ENCODE data around the gene NONO.
"Not testable (repeated sequence)": the region's sequence is repeated elsewhere in the genome, so short reads cannot be mapped to it uniquely, and the experiment has no call there.

NONO gene, protein sequence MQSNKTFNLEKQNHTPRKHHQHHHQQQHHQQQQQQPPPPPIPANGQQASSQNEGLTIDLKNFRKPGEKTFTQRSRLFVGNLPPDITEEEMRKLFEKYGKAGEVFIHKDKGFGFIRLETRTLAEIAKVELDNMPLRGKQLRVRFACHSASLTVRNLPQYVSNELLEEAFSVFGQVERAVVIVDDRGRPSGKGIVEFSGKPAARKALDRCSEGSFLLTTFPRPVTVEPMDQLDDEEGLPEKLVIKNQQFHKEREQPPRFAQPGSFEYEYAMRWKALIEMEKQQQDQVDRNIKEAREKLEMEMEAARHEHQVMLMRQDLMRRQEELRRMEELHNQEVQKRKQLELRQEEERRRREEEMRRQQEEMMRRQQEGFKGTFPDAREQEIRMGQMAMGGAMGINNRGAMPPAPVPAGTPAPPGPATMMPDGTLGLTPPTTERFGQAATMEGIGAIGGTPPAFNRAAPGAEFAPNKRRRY

DNA sequence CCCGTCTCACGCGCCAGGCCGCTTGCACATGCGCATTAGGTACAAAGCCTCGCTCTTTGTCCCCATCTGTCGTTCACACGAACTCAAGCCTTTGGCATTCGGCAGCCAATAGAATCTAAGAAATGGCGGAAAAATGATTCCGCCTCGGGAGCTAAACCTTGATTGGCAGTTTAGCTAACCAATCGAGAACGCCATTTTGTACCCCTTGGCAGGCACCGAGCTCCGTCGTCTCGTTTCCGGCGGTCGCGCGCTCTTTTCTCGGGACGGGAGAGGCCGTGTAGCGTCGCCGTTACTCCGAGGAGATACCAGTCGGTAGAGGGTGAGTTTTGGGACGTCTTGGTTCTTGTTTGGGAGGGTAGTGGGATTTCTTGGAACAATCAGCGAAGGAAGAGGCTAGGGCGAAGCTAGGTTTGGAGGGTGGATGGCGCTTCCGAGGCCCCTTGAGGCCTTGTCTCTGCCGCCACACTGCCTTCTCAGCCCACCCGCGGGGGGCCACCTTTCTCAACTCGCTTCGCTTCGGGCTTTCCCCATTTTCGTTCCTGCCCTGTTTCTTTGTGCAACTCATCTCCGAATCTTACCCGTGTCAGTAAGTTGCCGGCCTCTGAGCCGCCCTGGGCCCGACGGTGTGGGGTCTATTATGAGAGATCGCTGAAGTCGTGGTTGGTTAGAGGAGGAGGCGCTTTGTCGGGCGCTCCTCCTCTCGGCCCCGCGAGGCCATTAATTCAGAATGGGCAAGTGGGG is at the start of gene NONO:
TSS of gene NONO (plus strand) at position 233 of the 741 bp plus-strand sequence. CDS start 7,003 bp downstream, outside the sequence.
- DNase-seq = peak; percentile 70 to 75

DNA sequence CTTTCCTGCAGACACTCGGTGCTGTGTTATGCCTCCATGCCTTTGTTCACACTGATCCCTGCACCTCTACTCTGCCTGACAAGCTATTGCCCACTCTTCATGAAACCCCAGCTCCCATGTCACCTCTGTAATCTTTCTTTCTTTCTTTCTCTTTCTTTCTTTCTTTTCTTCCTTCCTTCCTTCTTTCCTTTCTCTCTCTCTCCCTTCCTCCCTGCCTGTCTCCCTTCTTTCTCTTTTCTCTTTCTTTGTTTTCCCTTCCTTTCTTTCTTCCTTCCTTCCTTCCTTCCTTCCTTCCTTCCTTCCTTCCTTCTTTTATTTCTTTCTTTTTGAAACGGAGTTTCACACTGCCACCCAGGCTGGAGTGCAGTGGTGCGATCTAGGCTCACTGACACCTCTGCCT is 48.0 kb upstream of the NONO start:
- DNase-seq = no peak

DNA sequence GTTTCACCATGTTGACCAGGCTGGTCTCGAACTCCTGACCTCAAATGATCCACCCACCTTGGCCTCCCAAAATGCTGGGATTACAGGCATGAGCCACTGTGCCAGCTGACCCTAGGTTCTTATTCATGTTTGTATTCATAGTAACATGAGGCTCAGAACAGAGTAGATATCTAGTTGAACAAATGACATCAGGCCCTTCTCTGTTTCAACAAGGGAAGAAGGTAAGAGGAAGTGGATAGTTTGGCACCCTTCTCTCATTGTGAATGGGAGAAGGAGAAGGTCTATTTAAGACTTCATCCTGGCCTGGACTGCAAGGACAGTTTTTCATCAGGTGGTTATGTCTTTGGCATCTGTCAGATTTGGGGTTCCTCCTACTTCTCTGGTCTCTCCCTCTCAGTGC is 46.6 kb upstream of the NONO start:
- DNase-seq = no peak

DNA sequence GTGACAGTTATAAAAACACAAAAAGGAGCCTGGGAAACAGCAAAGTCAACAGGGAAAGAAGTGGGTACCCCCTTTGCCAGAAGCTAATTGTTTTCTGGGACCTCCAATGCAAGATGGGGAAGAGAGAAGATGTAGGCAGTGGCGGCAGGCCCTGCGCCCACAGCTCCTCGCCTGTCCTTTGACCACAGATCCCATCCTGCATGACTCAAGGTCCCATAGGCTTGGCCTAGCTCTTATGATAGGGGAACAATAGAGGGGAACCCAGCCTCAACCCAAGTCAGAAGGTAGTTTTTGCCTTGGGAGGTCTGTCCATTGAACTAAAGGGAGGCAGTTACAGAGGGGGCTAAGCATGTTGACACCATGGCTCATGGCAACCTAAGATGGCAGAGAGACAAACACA is 43.7 kb upstream of the NONO start:
- DNase-seq = no peak

DNA sequence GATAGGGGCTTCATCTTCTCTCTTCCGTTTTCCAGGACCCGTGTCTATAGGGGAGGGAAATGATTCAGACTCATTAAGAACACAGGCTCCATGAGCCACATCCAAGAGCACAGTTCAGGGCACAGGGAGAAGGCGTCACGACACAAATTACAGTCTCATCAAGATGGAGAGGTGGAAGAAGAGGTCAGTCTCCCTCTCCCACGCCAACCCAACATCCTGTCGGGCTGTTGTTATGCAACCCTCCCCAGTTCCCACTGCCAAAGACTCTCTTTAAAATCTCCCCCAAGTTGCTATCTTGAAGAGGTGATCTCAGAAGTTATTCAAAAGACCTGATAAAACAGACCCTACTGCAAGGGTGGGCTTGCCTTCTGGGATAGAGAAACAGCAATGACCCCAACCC is 42.1 kb upstream of the NONO start:
- no peak for DNase-seq

DNA sequence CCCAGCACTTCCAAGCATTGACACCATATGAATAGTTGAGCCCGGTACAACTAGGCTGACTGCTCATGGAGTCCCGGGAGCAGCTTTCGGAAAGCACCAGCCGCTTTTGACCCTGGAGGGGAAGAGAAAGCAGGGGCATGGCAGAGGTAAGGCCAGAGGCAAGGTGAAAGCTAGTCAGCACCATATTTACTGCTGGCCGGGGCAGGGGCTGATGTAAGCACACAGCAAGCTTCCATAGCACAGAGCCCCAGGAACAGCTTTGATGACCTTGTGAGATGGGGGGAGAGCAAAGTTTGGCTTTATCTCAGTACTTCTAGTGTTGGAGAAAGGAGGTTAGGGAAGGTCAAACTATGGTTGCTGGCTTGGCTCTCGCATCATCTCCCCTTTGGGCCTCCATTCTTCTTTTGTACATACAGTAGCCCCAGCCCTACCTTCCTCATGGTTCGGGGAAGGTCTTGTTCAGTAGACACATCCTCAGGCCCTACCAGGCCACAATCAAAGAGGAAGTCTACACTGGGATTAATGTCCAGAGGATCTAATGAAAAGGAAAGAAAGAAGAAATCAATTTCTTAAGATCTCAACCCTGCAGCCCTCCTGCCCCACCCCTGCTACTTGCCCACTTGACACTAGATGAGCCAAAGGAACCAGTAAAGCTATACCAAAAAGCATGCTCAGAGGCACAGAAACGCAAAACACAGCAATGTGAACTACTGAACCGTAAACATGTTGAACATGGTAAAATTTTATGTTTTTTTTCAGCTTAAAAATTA is 38.9 kb upstream of the NONO start:
- DNase-seq = no peak

DNA sequence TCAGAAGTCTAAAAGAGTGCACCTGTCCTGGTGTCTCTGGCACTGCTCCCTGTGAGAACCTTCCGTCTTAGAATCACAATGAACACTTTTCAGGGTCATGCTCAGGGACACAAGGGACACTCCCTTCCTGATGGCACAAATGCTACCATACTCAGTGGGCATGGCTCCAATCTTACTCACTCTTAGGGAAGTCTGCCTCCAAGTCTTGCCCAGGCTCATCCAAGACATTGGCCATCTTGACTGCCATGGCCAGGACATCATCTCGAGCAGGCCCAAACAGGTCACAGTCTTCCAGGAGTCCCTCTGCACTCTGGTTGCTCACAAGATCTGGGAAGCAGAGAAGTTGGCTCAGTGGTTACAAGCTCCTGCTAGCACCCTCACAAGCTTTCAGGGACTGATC is 38.3 kb upstream of the NONO start:
- no peak for DNase-seq

DNA sequence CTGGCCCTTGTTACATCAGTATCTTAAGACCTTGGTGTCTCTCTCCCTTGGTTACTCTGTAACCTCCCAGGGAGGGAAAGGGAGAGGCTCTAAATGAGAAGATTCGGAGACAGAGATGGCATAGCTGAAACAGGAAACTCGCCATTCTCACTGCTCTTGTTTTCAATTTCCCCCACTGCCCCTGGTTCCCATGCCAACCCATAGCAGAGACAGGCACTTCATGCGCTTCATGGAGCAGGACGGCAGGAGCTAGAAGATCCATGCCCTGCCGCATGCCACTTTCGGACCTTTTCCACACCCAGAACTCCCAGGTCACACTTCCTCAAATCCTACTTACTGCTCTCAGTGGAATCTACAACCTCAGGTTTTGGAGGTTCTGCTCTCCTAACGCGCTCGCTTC is 32.6 kb upstream of the NONO start:
- no peak for DNase-seq

DNA sequence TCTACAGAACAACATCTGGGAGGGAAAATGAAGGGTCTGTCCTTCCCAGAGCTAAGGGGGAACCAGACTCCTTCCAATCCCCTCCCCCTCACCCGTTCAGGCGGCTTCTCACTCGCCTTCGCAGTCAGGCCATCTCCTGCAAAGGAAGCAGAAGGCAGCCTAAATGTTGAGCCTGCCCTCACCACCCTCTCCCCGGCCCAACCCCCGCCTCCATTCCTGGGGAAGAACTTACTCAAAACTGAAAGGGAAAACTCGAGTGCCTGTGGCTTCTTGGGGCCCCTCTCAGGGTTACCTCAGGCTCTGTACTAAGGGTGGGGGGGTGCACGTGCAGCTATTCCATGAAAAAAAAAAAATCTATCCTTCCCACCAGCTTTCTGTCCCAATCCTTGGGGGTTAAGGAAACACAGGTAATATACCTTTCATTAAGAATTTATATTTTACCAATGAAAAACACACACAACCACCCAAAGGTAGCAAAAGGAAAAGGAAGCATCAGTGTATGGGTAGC is 31.9 kb upstream of the NONO start:
- peak in 1 of 2 donors; percentile 5 for DNase-seq

DNA sequence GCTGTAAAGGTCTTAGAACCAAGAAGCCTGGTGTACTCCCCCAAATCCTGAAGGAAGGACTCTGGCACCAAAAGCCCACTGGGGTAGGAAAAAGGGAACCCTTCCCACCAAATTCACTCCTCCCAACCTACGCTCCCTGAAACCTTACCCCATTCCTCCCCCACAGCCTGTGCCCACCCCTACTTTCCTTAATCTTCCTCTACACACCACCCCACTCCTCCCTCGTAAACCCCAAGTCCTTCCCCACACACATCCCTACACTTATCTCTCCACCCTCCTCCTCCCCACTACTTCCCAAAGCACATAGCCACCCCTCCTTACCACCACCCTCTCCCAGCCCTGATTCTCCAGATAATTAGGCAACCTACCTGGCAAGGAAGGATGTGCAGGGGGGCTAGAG is 31.2 kb upstream of the NONO start:
- no peak for DNase-seq

DNA sequence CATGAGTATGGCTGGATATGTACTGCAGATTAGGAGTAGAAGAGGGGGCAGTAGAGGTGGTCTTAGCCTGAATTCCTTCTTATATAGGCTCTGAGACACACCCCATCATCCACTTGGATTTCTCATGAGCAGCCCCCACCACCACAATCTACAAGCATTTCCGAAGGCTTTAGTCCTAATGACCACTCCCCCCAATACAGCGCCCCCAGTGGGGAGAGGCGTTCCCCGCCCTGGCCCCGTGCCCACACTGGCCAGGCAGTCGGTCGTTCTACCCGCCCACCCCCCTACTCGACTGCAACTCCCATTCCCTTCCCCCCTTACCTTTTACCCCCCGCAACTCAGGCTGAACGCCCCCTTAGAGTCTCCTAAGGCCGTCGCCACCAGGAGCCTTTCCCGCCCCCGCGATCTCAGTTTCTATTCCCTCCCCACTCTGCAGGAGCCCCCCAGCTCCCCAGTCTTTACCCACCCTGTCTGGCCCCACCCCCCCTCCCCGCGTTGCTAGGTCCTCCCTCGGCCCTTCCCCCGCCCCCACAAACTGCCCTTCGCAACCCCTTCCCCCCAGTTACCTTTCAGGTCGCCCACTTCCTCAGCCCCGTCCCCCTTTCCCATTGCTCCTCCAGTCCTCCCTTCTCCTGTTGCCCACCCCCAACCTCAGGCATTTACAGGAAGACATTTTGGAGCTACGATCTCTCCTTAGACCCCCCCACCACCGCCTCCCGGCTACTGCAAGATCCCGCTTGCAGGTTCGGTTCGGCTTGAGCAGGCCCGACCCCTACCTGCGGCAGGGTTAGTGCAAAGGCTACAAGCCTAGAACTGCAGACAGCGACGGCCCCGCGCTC is 30.0 kb upstream of the NONO start:
- peak; percentile 10 to 29 for DNase-seq

DNA sequence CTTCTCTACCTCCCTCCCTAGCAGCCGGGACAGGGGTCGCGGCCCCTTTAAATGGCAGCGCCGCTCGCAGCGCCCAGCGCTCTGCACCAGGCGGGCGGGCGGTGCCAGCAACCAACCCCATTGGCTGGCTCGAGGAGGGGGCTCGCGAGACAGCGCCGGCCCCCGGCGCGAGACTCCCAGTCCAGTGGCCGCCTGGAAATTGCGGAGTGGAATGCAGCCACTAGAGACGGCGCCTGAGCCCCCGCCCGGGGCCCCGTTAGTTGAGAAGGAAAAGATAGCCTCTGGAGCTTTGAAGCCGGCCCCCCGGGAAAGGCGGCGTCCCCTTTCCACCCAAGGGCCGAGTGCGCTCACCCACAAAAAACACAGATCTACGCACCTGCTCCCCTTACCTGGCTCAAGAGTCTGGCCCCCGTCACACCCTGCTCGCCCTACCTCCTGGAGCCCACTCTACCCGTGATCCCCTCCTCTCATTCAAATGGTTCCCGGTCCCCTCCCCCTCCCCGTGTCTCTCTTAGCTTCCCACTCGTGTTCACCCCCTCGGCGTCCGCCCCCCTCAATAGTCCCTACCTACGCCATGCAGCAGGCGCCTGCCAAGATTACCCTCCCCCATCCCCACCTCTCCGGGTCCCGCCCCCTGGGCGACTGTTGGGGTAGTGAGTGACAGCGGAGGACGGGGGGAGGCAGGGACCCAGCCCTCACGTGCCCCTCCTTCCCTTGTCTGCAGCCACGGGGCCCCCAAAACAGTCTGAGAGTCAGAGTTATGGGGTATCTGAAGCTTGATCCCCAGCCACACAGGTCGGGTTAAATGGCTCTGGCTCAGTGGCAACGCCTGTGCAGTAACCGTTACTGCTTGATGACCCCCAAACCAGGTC is 29.1 kb upstream of the NONO start, which contains the start of gene ZMYM3:
TSS of gene ZMYM3 (minus strand) at position 49 of the 872 bp plus-strand sequence. CDS start 885 bp downstream, outside the sequence.
- DNase-seq = peak; percentile 53 to 58

DNA sequence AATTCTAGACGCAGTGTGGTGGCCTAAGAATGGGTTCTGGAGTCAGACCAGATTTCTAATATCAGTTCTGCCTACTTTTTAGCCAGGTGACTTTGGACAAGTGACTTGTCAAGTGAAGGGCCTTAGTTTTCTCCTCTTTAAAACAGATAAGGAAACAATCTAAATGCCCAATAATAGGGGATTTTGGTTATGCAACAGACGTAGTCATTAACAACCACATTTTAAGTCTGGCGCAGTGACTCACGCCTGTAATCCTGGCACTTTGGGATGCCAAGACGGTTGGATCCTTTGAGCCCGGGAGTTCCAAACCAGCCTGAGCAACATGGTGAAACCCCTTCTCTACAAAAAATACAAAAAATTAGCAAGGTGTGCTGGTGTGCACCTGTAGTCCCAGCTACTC is 27.4 kb upstream of the NONO start:
- no peak for DNase-seq

DNA sequence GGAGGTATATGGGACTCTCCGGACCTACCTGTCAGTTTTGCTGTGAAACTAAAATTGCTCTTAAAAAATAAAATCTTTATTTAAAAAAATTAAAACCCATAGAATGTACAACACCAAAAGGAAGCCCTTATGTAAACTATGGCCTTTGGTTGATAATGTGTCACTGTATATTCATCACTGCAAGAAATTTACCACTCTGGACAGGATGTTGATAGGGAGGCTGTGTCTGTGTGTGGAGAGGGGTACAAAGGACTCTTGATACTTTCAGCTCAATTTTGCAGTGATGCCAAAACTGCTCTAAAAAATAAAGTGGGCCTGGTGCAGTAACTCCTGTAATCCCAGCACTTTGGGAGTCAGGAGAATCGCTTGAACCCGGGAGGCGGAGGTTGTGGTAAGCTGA is 26.6 kb upstream of the NONO start:
- DNase-seq = no peak

DNA sequence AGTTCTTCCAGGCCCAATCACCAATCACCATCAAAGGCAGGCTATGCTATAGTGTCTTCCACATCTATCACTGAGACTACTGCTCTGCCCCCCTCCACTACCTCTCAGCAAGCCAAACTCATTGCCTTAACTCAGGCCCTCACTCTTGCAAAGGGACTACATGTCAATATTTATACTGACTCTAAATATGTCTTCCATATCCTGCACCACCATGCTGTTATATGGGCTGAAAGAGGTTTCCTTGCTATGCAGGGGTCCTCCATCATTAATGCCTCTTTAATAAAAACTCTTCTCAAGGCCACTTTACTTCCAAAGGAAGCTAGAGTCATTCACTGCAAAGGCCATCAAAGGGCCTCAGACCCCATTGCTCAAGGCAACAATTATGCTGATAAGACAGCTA is 14.8 kb upstream of the NONO start:
- not testable (repeated sequence) for DNase-seq

DNA sequence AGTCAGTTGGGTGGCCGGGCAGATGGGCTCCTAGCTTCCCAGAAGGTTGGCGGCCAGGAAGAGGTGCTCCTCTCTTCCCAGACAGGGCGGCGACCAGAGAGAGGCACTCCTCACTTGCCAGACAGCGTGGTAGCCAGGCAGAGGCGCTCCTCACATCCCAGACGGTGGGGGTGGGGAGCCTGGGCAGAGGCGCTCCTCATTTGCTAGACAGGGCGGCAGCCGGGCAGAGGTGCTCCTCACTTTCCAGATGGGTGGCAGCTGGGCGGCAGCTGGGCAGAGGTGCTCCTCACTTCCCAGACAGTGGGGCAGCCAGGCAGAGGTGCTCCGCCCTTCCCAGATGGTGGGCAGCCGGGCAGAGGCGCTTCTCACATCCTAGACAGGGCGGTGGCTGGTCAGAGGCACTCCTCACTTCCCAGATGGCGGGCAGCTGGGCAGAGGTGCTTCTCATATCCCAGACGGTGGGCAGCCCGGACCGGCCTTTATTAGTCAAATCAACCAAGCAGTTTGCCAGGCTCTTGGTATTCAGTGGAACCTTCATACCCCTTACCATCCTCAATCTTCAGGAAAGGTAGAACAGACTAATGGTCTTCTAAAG is 13.5 kb upstream of the NONO start:
- no peak for DNase-seq

DNA sequence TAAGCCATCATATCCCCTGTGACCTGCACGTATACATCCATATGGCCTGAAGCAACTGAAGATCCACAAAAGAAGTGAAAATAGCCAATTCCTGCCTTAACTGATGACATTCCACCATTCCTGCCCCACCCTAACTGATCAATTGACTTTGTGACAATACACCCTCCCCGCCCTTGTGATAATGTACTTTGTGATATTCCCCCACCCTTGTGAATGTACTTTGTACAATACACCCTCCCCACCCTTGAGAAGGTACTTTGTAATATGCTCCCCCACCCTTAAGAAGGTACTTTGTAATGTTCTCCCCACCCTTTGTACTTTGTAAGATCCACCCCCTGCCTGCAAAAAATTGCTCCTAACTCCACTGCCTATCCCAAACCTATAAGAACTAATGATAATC is 11.1 kb upstream of the NONO start:
- not testable (repeated sequence) for DNase-seq

DNA sequence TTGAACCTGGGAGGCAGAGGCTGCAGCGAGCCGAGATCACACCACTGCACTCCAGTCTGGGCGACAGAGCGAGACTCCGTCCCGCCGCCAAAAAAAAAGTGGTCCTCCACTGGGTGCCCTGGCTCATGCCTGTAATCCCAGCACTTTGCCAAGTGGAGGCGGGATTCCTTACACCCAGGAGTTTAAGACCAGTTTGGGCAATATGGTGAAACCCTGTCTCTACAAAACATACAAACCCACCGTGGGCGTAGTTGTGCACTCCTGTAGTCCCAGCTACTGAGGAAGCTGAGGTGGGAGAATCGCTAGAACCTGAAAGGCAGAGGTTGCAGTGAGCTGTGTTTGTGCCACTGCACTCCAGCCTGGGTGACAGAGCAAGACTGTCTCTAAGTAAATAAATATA is 2.1 kb upstream of the NONO start:
- DNase-seq = not testable (repeated sequence)

DNA sequence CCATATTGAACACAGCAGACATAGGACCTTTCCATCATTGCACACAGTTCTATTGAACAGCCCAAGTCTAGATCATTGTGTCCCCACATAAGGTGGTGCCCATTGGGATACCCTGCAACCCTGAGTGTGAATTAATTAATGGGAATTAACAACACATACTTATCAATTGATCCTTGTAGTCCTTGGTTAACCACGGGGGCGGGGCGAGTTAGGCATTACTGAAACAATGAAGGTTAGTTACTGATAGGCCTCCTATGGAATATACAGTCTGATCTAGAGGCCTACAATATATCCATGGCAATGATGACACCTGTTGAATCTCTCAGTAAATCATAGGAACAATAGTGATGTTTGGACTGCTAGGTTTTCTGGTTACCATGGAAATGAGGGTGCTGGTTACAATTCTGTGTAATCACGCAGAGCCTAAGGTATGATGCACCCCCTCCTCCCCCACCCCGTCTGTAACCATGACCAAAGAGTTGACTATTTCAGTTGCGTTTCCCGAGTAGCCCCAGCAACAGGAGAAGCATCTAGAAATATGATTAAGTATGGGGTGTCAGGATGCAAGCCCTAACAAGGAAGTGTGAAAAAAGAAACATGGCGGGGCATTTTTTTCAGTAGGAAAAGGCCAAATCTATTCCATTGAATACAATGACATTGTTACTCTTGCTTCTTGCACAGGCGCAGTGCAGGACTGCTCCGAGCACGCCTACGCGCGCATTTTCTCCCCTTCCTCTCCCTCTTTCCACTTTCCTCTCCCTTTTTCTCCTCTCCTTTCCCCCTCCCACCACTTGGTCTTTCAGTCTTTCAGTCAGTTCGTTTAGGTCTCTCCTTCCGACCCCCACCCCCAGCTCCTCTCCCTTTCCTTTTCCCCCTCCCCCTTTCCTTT is 677 bp upstream of the NONO start:
- peak; percentile 21 to 33 for DNase-seq

DNA sequence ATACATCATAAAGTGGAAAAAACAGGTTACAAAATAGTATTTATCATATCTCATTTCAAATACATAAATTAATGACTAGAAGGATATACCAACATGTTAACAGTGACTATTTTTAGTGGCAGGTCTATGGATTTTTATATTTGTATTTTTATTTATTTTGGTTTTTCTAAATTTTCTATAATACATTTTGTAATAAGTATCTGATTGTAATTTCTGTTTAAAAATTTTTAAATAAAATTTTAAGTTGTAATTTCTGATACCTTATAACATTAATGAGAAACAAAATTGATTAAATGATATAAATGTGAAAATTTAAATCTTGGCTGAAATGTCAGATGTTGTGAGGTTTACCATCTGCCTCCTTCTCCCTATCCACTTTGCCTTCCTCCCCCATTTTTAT is 2.5 kb downstream of the NONO start:
- no peak for DNase-seq
